GM19467 (cell line): Measurements from ENCODE around the gene PAQR7.
A peak's percentile ranks its signal among the peaks of the same experiment; 100 is the strongest.

Source experiments
- ATAC-seq: cut with Tn5 transposase; IDR thresholded peaks from one replicate; pipeline ENCODE4 v1.9.1; 2021; ENCODE audit warnings: mild to moderate bottlenecking, moderate library complexity; ENCODE audit not compliant: unreplicated experiment

The PAQR7 gene

DNA sequence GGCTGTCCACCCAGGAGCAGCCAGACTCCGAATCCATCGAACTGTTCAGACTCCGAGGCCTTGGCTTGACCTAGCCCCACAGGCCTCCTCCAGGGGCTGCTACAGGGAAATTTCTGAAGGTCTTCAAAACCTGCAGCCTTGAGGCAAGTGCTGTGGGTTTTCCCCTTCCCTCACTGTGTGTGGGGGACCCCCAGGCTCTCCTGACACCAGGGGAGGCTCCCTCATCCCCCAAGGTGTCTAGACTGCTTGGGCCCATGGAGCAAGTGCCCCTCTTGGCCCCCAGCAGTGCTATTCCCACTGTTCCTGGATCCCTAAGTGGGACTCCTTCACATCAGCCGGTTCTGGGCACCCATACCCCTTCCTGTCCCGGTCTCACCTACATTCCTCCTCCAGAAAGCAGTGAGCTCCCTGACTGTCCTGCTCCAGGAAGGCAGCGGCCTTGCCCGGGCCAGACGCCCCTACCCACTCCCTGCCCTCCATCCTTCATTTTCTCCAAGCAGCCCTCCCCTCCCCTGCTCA, 814 bp downstream of the PAQR7 start:
- no peak for ATAC-seq

GRCh38 chr1:25874209-25874608, 1.3 kb downstream of the PAQR7 start:
- no peak for ATAC-seq

DNA sequence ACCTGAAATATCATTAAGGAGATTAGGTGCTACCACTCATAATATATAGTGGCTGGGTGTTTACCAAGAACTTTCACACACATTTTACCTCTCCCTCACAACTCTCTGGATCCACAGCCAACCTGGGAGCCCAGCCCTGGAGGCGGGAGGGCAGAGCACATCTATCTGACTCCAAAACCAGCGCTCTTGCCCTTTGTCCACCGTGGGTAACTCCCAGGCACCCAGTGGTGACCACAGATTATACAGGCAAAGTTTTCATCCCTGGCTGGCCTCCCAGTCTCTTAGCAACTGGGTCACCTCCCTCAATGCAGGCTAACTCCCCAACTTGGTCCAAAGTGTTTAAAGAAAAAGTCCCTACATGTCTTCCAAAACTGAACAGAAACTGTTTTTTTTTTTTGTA, 2.4 kb downstream of the PAQR7 start:
- ATAC-seq, result no peak

DNA sequence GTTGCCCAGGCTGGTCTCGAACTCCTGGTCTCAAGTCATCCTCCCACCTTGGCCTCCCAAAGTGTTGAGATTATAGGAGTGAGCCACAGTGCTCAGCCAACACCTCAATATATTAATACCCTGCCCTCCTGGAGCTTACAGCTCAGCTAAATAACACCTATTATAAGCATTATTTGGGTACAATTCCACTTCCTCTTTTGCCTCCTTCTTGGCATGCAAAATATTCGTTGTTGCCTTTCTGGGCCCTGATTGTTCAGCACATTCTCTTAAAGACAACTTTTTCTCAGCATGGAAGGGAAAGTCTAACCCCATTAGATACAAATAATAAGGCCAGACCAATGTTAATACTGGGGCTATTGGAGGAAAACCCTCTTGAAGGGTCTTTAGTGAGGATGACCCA, 2.8 kb downstream of the PAQR7 start:
- no peak for ATAC-seq

DNA sequence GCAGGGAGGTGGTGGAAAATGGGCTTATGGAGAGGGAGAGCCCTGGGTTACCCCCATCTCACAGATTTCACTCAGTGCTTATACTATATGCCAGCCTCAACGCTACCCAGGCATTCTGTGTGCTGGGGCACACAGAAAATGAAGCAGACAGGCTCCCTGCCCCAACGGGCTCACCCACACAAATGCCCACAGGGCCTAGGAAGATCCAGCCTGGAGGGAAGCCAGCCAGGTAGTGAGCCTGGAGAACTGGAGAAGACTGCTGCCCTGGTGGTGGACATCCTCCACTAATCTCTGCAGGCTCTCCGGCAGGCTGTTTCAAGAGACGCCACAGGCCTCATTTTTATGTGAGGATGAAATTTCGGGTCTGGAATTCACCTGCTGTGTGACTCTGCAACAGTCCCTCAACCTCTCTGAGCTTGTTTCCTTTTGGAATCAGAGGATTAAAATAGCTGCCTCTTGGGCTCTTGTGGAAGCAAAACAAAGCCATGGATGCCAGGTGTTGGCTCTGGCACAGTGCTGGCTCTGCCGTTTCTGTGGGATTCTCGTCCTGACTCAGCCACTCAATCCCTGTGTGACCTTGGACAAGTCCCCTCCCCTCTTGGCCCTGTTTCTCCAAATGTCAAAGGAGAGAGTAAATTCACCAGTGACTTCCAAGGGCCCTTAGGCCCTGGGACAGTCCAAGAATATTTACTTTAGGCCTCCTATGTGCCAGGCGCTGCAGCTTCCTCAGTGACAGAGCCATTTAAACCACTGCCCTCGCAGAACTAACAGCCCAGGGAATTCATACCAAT, 3.6 kb downstream of the PAQR7 start:
- ATAC-seq, result no peak

DNA sequence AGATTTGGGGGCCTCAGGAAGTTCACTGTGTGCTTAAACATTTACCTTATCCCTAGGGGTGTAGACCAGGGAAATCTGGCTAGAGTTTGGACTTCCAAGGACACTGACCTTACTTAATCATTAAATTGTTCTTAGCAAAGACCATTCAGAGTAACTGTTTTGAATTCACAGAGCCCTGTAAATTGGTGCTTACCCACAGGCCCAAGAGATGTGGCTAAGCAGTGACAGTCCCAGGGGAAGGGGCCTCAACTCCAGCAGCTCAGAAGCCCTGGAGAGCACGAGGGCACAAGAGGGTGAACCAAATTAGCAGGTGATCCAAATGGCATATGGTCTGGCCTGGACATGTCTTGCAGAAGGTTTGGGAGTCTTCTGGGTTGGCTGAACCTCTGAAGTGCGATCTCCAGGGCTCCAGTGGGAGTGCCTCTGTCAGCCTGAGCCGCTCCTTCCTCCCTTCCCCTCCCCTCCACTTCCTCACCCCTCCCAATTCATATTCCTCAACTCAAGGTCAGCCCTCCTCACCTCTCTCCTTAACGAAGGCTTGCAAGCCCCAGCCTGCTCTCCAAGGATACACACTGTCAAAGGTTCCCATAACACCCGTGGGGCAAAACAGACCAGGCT, 4.3 kb downstream of the PAQR7 start:
- ATAC-seq, result no peak

DNA sequence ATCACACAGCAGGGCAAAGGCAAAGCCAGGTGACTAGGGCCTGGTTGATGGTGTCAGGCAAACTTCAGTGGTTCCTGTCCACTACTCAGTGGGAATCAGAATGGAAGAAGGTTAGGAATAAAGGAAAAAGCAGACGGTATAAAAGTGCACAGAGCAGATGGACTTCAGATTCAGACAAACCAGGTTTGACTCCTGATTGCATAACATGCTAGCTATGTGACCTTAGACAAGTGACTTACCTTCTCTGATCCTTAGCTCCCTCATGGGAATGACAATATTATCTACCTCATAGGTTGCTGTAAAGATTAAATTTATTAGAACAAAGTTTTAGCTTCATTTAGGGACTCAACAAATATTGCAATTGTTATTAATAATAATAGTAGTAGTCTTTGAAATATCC, 4.9 kb downstream of the PAQR7 start:
- ATAC-seq, result no peak

DNA sequence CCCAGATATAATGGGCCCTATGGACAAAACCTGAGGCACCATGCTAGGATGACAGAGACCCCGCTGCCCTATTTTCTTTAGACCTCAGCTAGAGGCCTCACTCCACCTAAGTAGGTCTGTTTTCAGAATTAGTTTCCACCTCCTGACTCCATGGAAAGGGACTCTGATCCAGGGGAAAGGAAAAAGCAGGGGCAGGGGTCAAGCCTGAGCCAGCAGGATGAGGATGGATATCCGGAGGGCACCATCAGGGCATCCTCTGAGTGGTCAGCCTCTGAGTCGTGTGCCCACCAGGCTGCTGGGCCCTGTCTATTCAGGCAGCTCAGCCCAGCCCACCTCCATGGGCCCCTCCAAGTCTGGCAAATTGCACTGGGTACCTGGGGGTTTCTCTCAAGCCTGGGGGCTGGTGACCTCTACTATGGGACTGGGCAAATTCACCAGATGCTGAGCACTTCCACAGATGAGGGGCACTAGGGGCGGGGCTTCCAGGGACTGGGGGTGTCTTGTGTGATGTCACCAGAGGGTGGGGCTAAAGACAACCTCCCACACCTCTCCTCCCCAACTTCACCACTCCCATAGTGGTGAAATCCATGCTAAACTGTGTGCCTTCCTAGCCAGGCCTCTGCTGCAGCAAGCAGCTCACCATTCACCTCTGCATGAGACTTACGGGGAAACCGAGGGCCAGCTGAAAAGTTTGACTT, 5.5 kb downstream of the PAQR7 start:
- no peak for ATAC-seq

DNA sequence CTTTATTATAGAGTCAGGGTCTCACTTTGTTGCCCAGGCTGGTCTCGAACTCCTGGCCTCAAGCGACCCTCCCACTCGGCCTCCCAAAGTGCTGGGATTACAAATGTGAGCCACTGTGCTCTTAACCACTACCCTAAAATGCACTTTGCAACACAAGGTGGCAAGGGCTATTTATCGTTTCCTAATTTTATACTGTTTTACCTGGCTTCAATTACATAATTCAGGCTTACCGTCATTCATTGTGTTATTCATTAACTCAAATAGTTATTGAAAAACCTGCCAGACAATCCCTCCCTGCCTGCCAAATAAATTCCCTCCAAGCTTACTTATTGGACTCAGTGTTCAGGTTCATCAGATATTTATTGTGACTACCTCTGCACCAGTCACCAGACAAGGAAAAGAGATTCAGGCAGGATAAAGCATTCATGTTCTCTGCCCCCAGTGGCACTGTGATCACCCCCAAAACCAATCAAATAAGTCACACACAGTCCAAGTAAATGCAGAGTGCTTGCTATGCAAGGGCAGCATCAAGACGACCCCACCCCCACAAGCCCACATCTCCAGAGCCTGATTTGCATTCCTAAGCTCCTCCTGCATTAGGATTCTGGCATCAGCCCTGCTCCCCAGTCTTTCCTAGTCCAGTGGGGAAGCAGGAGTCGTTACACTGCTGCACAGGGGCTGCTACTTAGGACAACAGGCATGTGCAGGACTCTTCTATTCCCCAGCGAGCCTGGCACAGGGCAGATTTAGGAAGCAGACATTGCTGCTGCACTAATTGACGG, 8.1 kb downstream of the PAQR7 start:
- ATAC-seq, result no peak

GRCh38 chr1:25866288-25866687, 9.2 kb downstream of the PAQR7 start:
- ATAC-seq, result no peak

DNA sequence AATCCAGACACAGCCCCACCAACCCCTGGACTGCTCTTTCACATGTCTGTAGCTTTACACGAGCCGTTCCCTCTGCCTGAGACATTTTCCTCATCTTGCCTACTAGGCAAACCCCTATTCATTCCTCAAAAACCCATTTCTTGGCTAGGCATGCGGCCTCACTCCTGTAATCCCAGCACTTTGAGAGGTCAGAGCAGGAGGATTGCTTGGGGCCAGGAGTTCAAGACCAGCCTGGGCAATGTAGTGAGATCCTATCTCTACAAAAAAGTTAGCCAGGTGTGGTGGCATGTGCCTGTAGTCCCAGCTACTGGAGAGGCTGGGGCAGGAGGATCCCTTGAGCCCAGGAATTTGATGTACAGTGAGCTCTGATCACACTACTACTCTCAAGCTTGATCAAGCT, 11.1 kb downstream of the PAQR7 start:
- ATAC-seq, result no peak

DNA sequence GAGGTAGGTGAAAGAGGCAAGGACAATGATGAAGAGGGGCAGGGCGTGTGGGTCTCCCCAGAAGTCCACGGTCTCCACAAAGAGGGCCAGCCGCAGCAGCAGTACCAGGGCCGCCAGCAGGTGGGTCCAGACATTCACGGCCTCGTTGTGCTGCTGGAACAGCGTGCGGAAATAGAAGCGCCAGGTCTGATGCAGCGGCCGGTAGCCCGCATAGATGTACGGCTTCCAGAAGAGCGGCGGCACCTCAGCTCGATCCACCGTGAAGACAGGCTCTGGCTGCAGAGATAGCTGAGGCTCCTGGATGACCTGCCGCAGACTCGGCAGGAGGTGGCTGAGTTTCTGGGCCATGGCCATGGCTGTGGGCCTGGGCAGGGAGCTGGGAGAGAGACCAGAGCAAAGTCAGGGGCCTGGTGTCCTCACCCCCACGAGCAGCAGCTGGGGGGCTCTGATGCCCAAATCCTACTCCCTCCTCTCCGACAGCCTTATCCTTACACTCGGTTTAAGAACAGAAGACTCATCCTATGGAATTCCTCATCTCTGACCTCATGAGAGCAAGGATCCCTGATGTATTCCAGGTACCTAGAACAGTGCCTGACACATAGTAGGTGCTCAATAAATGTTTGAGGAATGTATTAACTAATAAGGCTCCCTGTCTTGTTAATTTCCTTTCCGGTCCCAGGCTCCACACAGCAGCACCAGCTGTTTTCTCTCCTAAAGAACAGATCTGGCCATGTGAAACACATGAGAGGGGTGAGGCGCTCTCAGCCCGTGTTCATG, 11.8 kb downstream of the PAQR7 start:
- no peak for ATAC-seq

DNA sequence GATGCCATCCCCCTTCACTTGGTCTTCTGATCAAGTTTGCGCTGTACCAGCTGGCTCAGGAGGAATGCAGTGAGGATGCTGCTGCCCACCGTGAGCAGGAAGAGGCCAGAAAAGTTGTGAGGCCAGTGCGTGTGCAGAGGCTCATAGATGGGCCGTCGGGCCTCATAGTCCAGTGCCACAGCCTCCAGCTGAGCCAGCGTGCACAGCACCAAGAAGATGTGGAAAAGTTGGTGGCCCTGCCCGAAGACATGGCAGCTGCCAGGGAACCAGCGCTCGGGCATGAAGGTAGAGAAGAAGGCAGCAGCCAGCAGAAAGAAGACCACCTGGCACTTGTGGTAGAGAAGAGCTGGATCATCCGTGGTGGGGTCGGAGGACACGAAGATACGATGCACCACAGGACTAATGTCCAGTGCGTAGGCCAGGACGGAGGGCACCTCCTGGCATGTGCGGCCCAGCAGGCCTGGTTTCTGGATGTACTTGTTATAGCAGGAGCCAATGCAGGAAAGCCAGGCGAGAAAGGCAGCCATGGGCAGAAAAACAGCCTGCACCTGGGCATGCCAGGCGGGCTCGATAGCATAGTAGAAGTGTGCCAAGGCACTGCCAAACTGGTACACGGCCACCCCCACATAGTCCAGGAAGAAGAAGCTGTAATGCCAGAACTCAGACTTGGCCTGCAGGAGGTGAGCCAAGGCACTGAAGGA, 12.6 kb downstream of the PAQR7 start:
- ATAC-seq, result no peak

GRCh38 chr1:25861316-25862286, 13.9 kb downstream of the PAQR7 start:
- ATAC-seq, result no peak

- peak; percentile 83 for ATAC-seq
Observed at GRCh38 chr1:25858906-25859789, 16.4 kb downstream of the PAQR7 start, which contains the start of gene AUNIP. Gene AUNIP (minus strand): TSS chr1:25859457. CDS start chr1:25859357, 100 bp downstream.

DNA sequence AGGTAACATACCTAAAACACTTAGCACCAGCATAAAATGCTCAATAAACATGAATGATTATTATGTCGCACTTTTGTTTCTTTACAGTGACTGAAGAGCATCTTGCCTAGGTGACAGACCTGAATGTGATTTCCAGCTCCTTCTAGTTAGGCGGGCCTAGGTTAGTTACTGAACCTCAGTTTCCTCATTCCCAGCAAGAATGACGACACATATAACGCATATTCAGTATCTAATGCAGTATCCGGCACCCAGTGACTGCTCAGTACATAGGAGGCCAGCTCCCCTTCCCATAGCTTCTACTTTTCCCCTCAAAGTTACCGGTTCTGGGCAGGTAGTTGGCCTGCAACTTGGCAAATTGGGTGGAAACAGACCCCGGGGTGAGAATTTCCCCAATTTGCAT, 17.0 kb downstream of the PAQR7 start:
- no peak for ATAC-seq

DNA sequence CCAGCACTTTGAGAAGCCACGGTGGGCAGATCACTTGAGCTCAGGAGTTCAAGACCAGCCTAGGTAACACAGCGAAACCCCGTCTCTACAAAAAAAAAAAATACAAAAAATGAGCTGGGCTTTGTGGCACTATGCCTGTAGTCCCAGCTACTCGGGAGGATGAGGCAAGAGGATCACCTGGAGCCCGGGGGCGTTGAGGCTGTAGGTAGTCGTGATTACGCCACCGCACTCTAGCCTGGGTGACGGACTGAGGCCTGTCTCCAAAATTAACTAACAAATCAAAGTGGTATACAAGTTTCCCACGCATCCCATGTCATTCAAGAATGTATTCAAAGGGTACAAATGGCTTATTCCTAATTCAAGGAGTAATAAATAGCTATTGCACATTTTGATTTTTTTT, 18.7 kb downstream of the PAQR7 start:
- ATAC-seq, result no peak
